Mesendoderm (in vitro differentiated cells): ENCODE results near the gene GRIP1.

Experiments used
- DNase-seq: peaks from one replicate; pipeline ENCODE4 v3.0.0; 2013
- H2AK5ac ChIP-seq: 2 replicates; pipeline ENCODE4 v1.6.1; 2013; ENCODE audit warnings: low read length, inconsistent platforms
- H2BK120ac ChIP-seq: 2 replicates; pipeline ENCODE4 v1.6.1; 2013; ENCODE audit warnings: low read depth, mild to moderate bottlenecking, low read length, moderate library complexity, mixed read lengths
- H2BK15ac ChIP-seq: replicated peaks from 2 replicates; pipeline ENCODE4 v1.6.1; 2013; ENCODE audit warnings: low read depth, mild to moderate bottlenecking, moderate library complexity
- H2BK5ac ChIP-seq: 2 replicates; pipeline ENCODE4 v1.6.1; 2013; ENCODE audit warnings: low read length, inconsistent platforms
- H3K18ac ChIP-seq: 2 replicates; pipeline ENCODE4 v1.6.1; 2013; ENCODE audit warnings: mild to moderate bottlenecking, low read length, mixed read lengths
- H3K23ac ChIP-seq: one replicate; pipeline ENCODE4 v1.6.1; 2013; ENCODE audit warnings: low read length
- H3K27ac ChIP-seq: 2 replicates; pipeline ENCODE4 v1.5.1; 2013; ENCODE audit warnings: low read depth, mild to moderate bottlenecking, inconsistent platforms, low read length, moderate library complexity
- H3K27me3 ChIP-seq: 2 replicates; pipeline ENCODE4 v1.6.1; 2013; ENCODE audit warnings: low read length, control low read depth, mild to moderate bottlenecking, inconsistent platforms; ENCODE audit not compliant: insufficient read depth, poor library complexity
- H3K36me3 ChIP-seq: 2 replicates; pipeline ENCODE4 v1.6.1; 2013; ENCODE audit warnings: low read length, inconsistent platforms; ENCODE audit not compliant: control insufficient read depth, insufficient read depth
- H3K4ac ChIP-seq: one replicate; pipeline ENCODE4 v1.6.1; 2013; ENCODE audit warnings: low read depth, mild to moderate bottlenecking, low read length, moderate library complexity
- H3K4me1 ChIP-seq: 2 replicates; pipeline ENCODE4 v1.6.1; 2013; ENCODE audit warnings: low read depth, low read length, inconsistent platforms; ENCODE audit not compliant: control insufficient read depth
- H3K4me2 ChIP-seq: 2 replicates; pipeline ENCODE4 v1.6.1; 2013; ENCODE audit warnings: low read length
- H3K4me3 ChIP-seq: 2 replicates; pipeline ENCODE4 v1.5.1; 2013; ENCODE audit warnings: mild to moderate bottlenecking, low read length
- H3K56ac ChIP-seq: one replicate; pipeline ENCODE4 v1.6.1; 2013; ENCODE audit warnings: low read length
- H3K79me1 ChIP-seq: 2 replicates; pipeline ENCODE4 v1.6.1; 2013; ENCODE audit warnings: low read length, inconsistent platforms
- H3K79me2 ChIP-seq: 2 replicates; pipeline ENCODE4 v1.6.1; 2013; ENCODE audit warnings: mild to moderate bottlenecking, low read length; ENCODE audit not compliant: control insufficient read depth, insufficient read depth
- H3K9ac ChIP-seq: 2 replicates; pipeline ENCODE4 v1.6.1; 2013; ENCODE audit warnings: low read length, inconsistent platforms
- H4K5ac ChIP-seq: one replicate; pipeline ENCODE4 v1.6.1; 2013; ENCODE audit warnings: low read length
- H4K8ac ChIP-seq: one replicate; pipeline ENCODE4 v1.6.1; 2013; ENCODE audit warnings: low read depth, mild to moderate bottlenecking, control low read depth, low read length, moderate library complexity
- WGBS: extraction: QIAGEN DNeasy Blood & Tissue Kit; methylation state at CpG from one replicate; pipeline ENCODE4 v1.1.7; 2013; ENCODE audit warnings: low lambda C conversion rate, missing lambda C conversion rate; ENCODE audit not compliant: insufficient coverage; ENCODE audit errors: extremely low coverage; 5-methylcytosine and 5-hydroxymethylcytosine counted together

GRIP1 gene

DNA sequence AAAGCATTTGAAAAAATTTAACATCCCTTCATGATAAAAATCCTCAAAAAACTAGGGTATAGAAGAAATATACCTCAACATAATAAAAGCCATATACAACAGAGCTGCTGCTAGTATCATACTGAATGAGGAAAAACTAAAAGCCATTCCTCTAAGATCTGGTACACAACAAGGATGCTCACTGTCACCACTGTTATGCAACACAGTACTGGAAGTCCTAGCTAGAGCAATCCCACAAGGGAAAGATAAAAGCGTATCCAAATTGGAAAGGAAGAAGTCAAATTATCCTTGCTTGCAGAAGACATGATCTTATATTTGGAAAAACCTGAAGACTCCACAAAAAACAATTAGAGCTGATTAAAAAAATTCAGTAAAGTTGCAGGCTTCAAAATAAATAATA lies 261.7 kb downstream of the GRIP1 start:
- Histone ChIP-seq H4K5ac (no peak overlapping the region), H3K79me1 (no peaks in the 10 kb centered on the region), H3K4ac (no peak overlapping the region), H4K8ac (no peak overlapping the region), H2AK5ac (no peak overlapping the region), H2BK5ac (no peak overlapping the region), H2BK15ac (no peak overlapping the region), H3K4me1 (no peaks in the 10 kb centered on the region), H3K18ac (no peak overlapping the region), H3K27me3 (no peaks in the 10 kb centered on the region), H3K4me3 (no peak overlapping the region), H3K56ac (no peak overlapping the region), H3K79me2 (no peaks in the 10 kb centered on the region), H3K4me2 (no peak overlapping the region), H3K36me3 (no peaks in the 10 kb centered on the region), H3K23ac (no peak overlapping the region), H3K27ac (no peak overlapping the region), H3K9ac (no peak overlapping the region), H2BK120ac (no peak overlapping the region)
- WGBS: no CpG with 5 or more reads among the region's 1 CpG
- DNase-seq: no peak

DNA sequence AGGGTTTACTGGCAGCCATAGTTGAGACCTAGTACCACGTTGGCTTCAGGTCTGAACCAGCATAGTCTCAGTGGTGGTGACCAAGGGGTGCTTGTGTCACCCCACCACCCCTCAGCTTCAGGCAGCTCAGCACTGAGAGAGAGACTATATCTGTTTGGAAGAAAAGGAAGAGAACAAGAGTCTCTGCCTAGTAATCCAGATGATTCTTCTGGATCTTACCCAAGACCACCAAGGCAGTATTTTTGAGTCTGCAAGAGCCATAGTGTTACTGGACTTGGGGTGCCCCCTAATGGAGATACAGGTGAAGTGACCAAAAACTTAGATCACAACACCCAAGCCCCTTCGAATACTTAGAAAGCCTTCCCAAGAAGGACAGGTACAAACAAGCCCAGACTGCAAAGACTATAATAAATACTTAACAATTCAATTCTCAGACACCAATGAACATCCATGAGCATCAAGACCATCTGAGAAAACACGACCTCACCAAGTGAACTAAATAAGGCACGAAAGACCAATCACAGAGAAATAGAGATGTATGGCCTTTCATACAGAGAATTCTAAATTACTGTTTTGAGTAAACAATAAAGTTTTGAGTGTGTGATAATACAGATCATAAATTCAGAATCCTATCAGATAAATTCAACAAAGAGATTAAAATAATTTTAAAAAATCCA lies 269.5 kb downstream of the GRIP1 start:
- H3K4ac ChIP-seq: no peak overlapping the region
- peak; percentile 81 for DNase-seq

GRCh38 chr12:66405395-66405794 lies 273.5 kb downstream of the GRIP1 start:
- no peaks in the 10 kb centered on the region for H3K36me3 ChIP-seq
- no peak overlapping the region for H3K27ac ChIP-seq
- H3K79me1 ChIP-seq: no peaks in the 10 kb centered on the region
- H2BK15ac ChIP-seq: no peak overlapping the region
- no peak overlapping the region for H4K8ac ChIP-seq
- H3K4me2 ChIP-seq: no peak overlapping the region
- H3K27me3 ChIP-seq: no peaks in the 10 kb centered on the region
- no peak overlapping the region for H2BK120ac ChIP-seq
- no peak overlapping the region for H2BK5ac ChIP-seq
- no peak overlapping the region for H3K18ac ChIP-seq
- no peaks in the 10 kb centered on the region for H3K79me2 ChIP-seq
- H3K4ac ChIP-seq: no peak overlapping the region
- no peak for DNase-seq
- H3K56ac ChIP-seq: no peak overlapping the region
- no peak overlapping the region for H4K5ac ChIP-seq
- H3K4me1 ChIP-seq: no peaks in the 10 kb centered on the region
- no peak overlapping the region for H2AK5ac ChIP-seq
- H3K9ac ChIP-seq: no peak overlapping the region
- no peak overlapping the region for H3K23ac ChIP-seq
- no peak overlapping the region for H3K4me3 ChIP-seq

More for the DNA sequence above, 269.5 kb downstream of the GRIP1 start:
- peak overlapping the region; percentile 42 for H3K56ac ChIP-seq
- no peaks in the 10 kb centered on the region for H3K36me3 ChIP-seq
- H3K79me2 ChIP-seq: no peaks in the 10 kb centered on the region
- H3K79me1 ChIP-seq: no peaks in the 10 kb centered on the region
- H4K5ac ChIP-seq: peak overlapping the region; percentile 12
- no peak overlapping the region for H2BK5ac ChIP-seq
- H3K23ac ChIP-seq: no peak overlapping the region
- H3K9ac ChIP-seq: no peak overlapping the region
- H3K27ac ChIP-seq: no peak overlapping the region
- H4K8ac ChIP-seq: no peak overlapping the region
- no peaks in the 10 kb centered on the region for H3K4me1 ChIP-seq
- H3K4me2 ChIP-seq: no peak overlapping the region
- no peak overlapping the region for H3K18ac ChIP-seq
- no peak overlapping the region for H2AK5ac ChIP-seq
- H3K4me3 ChIP-seq: no peak overlapping the region
- no peak overlapping the region for H2BK15ac ChIP-seq
- WGBS: no CpG with 5 or more reads among the region's 4 CpGs
- no peaks in the 10 kb centered on the region for H3K27me3 ChIP-seq
- H2BK120ac ChIP-seq: no peak overlapping the region

DNA sequence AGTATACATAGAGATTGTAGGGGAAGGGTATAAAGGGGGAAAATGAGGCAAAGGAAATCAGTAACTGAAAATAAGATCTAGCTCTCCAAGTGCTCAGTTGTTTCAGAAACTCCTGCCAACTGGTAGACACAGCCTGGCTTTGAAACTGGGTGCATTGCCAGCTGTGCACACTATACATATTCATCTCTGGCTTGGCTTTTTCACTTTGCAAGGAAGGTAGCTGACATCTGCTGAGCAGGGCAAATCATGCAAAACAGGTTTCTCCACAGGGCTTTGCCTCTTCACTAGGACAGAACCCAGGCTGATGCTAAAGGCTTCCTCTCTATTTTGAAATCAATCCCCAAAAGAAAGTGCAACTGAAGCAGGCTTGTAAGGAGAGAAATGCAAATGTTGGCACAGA lies 275.1 kb downstream of the GRIP1 start:
- Histone ChIP-seq H2BK5ac (no peak overlapping the region), H3K4me3 (no peak overlapping the region), H3K27ac (no peak overlapping the region), H3K27me3 (no peaks in the 10 kb centered on the region), H2BK15ac (no peak overlapping the region), H2BK120ac (no peak overlapping the region), H4K5ac (no peak overlapping the region), H3K56ac (no peak overlapping the region), H4K8ac (no peak overlapping the region), H3K4me2 (no peak overlapping the region), H3K79me1 (no peaks in the 10 kb centered on the region), H3K4me1 (no peaks in the 10 kb centered on the region), H3K79me2 (no peaks in the 10 kb centered on the region), H3K4ac (no peak overlapping the region), H3K9ac (no peak overlapping the region), H3K23ac (no peak overlapping the region), H3K18ac (no peak overlapping the region), H3K36me3 (no peaks in the 10 kb centered on the region), H2AK5ac (no peak overlapping the region)
- no peak for DNase-seq

GRCh38 chr12:66399911-66400306 lies 279.0 kb downstream of the GRIP1 start:
- Histone ChIP-seq H2BK15ac (no peak overlapping the region), H4K5ac (no peak overlapping the region), H3K23ac (no peak overlapping the region), H3K4me1 (no peaks in the 10 kb centered on the region), H3K27ac (no peak overlapping the region), H3K4ac (no peak overlapping the region), H3K4me2 (no peak overlapping the region), H3K4me3 (no peak overlapping the region), H2BK120ac (no peak overlapping the region), H3K36me3 (no peaks in the 10 kb centered on the region), H3K18ac (no peak overlapping the region), H3K27me3 (no peaks in the 10 kb centered on the region), H2BK5ac (no peak overlapping the region), H3K79me1 (no peaks in the 10 kb centered on the region), H2AK5ac (no peak overlapping the region), H3K56ac (no peak overlapping the region), H3K79me2 (no peaks in the 10 kb centered on the region), H3K9ac (no peak overlapping the region), H4K8ac (no peak overlapping the region)
- WGBS: no CpG with 5 or more reads among the region's 3 CpGs
- no peak for DNase-seq
